Activated CD8-positive, alpha-beta memory T cell treated with anti-CD3 and anti-CD28 coated beads for 4 hours (primary cell): ENCODE measurements around the gene PLOD3.

ENCODE experiments used
- DNase-seq, 2 donors: peaks; one replicate each; pipeline ENCODE4 v3.0.0-alpha.2; 2020; ENCODE audit warnings: low read depth in 2 of 2

Gene PLOD3

GRCh38 chr7:101239191-101239950 is 22.0 kb upstream of the PLOD3 start:
- DNase-seq, result no peak

- no peak for DNase-seq
Measured at GRCh38 chr7:101238226-101239182, 21.1 kb upstream of the PLOD3 start.

- DNase-seq, result no peak
Measured at GRCh38 chr7:101237206-101238067, 20.1 kb upstream of the PLOD3 start, which contains the start of gene CLDN15. CLDN15 (minus strand) TSS chr7:101237802; CDS start chr7:101237581, 221 bp downstream.

GRCh38 chr7:101236292-101236835 is 19.0 kb upstream of the PLOD3 start:
- DNase-seq, result no peak

GRCh38 chr7:101235522-101235921 is 18.1 kb upstream of the PLOD3 start:
- DNase-seq, result no peak

GRCh38 chr7:101235050-101235449 is 17.7 kb upstream of the PLOD3 start:
- DNase-seq, result no peak

- no peak for DNase-seq
Measured at GRCh38 chr7:101234636-101235035, 17.3 kb upstream of the PLOD3 start.

GRCh38 chr7:101233907-101234547 is 16.6 kb upstream of the PLOD3 start:
- no peak for DNase-seq

GRCh38 chr7:101232141-101232850 is 14.9 kb upstream of the PLOD3 start:
- DNase-seq, result no peak

GRCh38 chr7:101231644-101232043 is 14.3 kb upstream of the PLOD3 start:
- no peak for DNase-seq

GRCh38 chr7:101226721-101227120 is 9.3 kb upstream of the PLOD3 start:
- no peak for DNase-seq

GRCh38 chr7:101225650-101226049 is 8.3 kb upstream of the PLOD3 start:
- DNase-seq, result no peak

GRCh38 chr7:101223528-101223927 is 6.1 kb upstream of the PLOD3 start:
- no peak for DNase-seq

GRCh38 chr7:101222275-101222830 is 5.0 kb upstream of the PLOD3 start:
- no peak for DNase-seq

- no peak for DNase-seq
Measured at GRCh38 chr7:101220295-101220694, 2.9 kb upstream of the PLOD3 start.

- no peak for DNase-seq
Measured at GRCh38 chr7:101218236-101219125, 1.1 kb upstream of the PLOD3 start.

- DNase-seq, result no peak
Measured at GRCh38 chr7:101216860-101217387, 457 bp downstream of the PLOD3 start.

GRCh38 chr7:101216001-101216859 is 1.2 kb downstream of the PLOD3 start:
- no peak for DNase-seq
